ENCODE measurements around the gene KIF18A. TPM values are rescaled to one million over a fixed set of nuclear protein-coding genes. Genes with fewer than 3 reads are reported as not detected.

Gene KIF18A
- polyA plus RNA-seq, 1 donor (not counting 4 experiments of a cell fraction or from before 2014, with no cell fraction given) = 6.1 TPM

DNA sequence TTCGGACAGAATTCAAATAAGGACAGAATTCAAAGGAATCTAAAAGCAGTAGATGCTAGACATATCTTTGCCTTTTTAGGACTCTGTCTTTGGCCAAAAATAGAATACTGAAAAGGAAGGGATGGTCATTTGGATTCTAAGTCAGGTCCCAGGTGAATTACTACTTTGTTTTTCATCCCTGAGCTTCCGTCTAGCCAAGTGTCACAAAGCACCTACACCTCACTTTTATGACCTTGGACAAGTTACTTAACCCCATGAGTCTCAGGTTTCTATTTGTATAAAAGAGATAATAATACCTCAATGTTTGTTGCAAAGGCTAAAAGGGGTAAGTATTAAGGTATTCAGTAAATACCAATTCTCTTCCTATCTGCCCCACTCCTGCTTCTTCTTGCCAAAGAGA is 7.3 kb downstream of the KIF18A start:
- Histone ChIP-seq H3K27ac (ENCODE audit: control insufficient read depth, insufficient read depth, low read length) (no peak overlapping the region), H2AFZ (ENCODE audit: control insufficient read depth, low read length) (no peak overlapping the region), H3K9me3 (ENCODE audit: control insufficient read depth, low read depth, low read length) (no peaks in the 10 kb centered on the region), H3K36me3 (ENCODE audit: control insufficient read depth in 2 of 2, extremely low read depth in 1 of 2, insufficient read depth in 2 of 2, low read length in 2 of 2) (no peaks in the 10 kb centered on the region), H3K27me3 (ENCODE audit: control insufficient read depth, extremely low read depth, insufficient read depth, low read length) (no peaks in the 10 kb centered on the region), H4K20me1 (ENCODE audit: control insufficient read depth, extremely low read depth, insufficient read depth, low read length) (no peaks in the 10 kb centered on the region), H3K9me1 (ENCODE audit: control insufficient read depth, extremely low read depth, insufficient read depth, low read length) (no peaks in the 10 kb centered on the region), H3K9ac (ENCODE audit: control insufficient read depth, extremely low read depth, insufficient read depth, low read length) (no peak overlapping the region), H3K4me2 (ENCODE audit: control insufficient read depth, extremely low read depth, insufficient read depth, low read depth, low read length) (no peak overlapping the region), H3K4me3 (ENCODE audit: control insufficient read depth in 2 of 3, extremely low read depth in 1 of 3, insufficient read depth in 2 of 3, low read depth in 1 of 3, low read length in 3 of 3) (no peak overlapping the region), H3K79me2 (ENCODE audit: control insufficient read depth, insufficient read depth, low read length) (peaks cover 64% of the 10 kb centered on the region), H3K4me1 (ENCODE audit: control insufficient read depth, extremely low read depth, insufficient read depth, low read length) (peaks cover 6% of the 10 kb centered on the region)
- FAIRE-seq = no peak
- no peak for TF ChIP-seq EZH2 (IDR thresholded peaks at IDR 0.05; ENCODE audit: low read length)
- dilution Hi-C loops (cut with MboI; ENCODE audit: extremely low pct_ligation_motif_present, low sequenced_read_pairs) = no loop called here
- DNase-seq (ENCODE audit: low read depth, low spot score) = no peak

GRCh38 chr11:28099715-28100114 is 8.2 kb downstream of the KIF18A start:
- H3K9me3 ChIP-seq (ENCODE audit: control insufficient read depth, low read depth, low read length) = no peaks in the 10 kb centered on the region
- DNase-seq (ENCODE audit: low read depth, low spot score) = no peak
- no peak overlapping the region for H3K27ac ChIP-seq (ENCODE audit: control insufficient read depth, insufficient read depth, low read length)
- H2AFZ ChIP-seq (ENCODE audit: control insufficient read depth, low read length) = peak overlapping the region; percentile 9
- dilution Hi-C loops (cut with MboI; ENCODE audit: extremely low pct_ligation_motif_present, low sequenced_read_pairs) = no loop called here
- H3K4me3 ChIP-seq (ENCODE audit: control insufficient read depth in 2 of 3, extremely low read depth in 1 of 3, insufficient read depth in 2 of 3, low read depth in 1 of 3, low read length in 3 of 3) = no peak overlapping the region
- peaks cover 54% of the 10 kb centered on the region for H3K79me2 ChIP-seq (ENCODE audit: control insufficient read depth, insufficient read depth, low read length)
- H3K9ac ChIP-seq (ENCODE audit: control insufficient read depth, extremely low read depth, insufficient read depth, low read length) = no peak overlapping the region
- no peaks in the 10 kb centered on the region for H3K9me1 ChIP-seq (ENCODE audit: control insufficient read depth, extremely low read depth, insufficient read depth, low read length)
- no peak for FAIRE-seq
- no peaks in the 10 kb centered on the region for H4K20me1 ChIP-seq (ENCODE audit: control insufficient read depth, extremely low read depth, insufficient read depth, low read length)
- H3K4me2 ChIP-seq (ENCODE audit: control insufficient read depth, extremely low read depth, insufficient read depth, low read depth, low read length) = no peak overlapping the region
- H3K36me3 ChIP-seq (ENCODE audit: control insufficient read depth in 2 of 2, extremely low read depth in 1 of 2, insufficient read depth in 2 of 2, low read length in 2 of 2) = no peaks in the 10 kb centered on the region
- H3K4me1 ChIP-seq (ENCODE audit: control insufficient read depth, extremely low read depth, insufficient read depth, low read length) = no peaks in the 10 kb centered on the region
- H3K27me3 ChIP-seq (ENCODE audit: control insufficient read depth, extremely low read depth, insufficient read depth, low read length) = no peaks in the 10 kb centered on the region
- TF ChIP-seq CTCF (optimal IDR thresholded peaks at IDR 0.05 in 1 of 3, IDR thresholded peaks at IDR 0.05 in 1 of 3, conservative IDR thresholded peaks at IDR 0.05 in 1 of 3; ENCODE audit: extremely low read depth in 1 of 3, insufficient read depth in 2 of 3, low read length in 3 of 3) = no peak
- no peak for TF ChIP-seq EZH2 (IDR thresholded peaks at IDR 0.05; ENCODE audit: low read length)

GRCh38 chr11:28098257-28098656 is 9.7 kb downstream of the KIF18A start:
- no peak overlapping the region for H3K9ac ChIP-seq (ENCODE audit: control insufficient read depth, extremely low read depth, insufficient read depth, low read length)
- peak overlapping the region; percentile 23 for H3K4me2 ChIP-seq (ENCODE audit: control insufficient read depth, extremely low read depth, insufficient read depth, low read depth, low read length)
- H3K4me1 ChIP-seq (ENCODE audit: control insufficient read depth, extremely low read depth, insufficient read depth, low read length) = no peaks in the 10 kb centered on the region
- no peaks in the 10 kb centered on the region for H3K9me1 ChIP-seq (ENCODE audit: control insufficient read depth, extremely low read depth, insufficient read depth, low read length)
- H2AFZ ChIP-seq (ENCODE audit: control insufficient read depth, low read length) = peak overlapping the region; percentile 28
- no peak for DNase-seq (ENCODE audit: low read depth, low spot score)
- H3K9me3 ChIP-seq (ENCODE audit: control insufficient read depth, low read depth, low read length) = no peaks in the 10 kb centered on the region
- H4K20me1 ChIP-seq (ENCODE audit: control insufficient read depth, extremely low read depth, insufficient read depth, low read length) = no peaks in the 10 kb centered on the region
- no peaks in the 10 kb centered on the region for H3K36me3 ChIP-seq (ENCODE audit: control insufficient read depth in 2 of 2, extremely low read depth in 1 of 2, insufficient read depth in 2 of 2, low read length in 2 of 2)
- dilution Hi-C loops (cut with MboI; ENCODE audit: extremely low pct_ligation_motif_present, low sequenced_read_pairs) = no loop called here
- peaks cover 40% of the 10 kb centered on the region for H3K79me2 ChIP-seq (ENCODE audit: control insufficient read depth, insufficient read depth, low read length)
- no peak overlapping the region for H3K4me3 ChIP-seq (ENCODE audit: control insufficient read depth in 2 of 3, extremely low read depth in 1 of 3, insufficient read depth in 2 of 3, low read depth in 1 of 3, low read length in 3 of 3)
- no peak for TF ChIP-seq CTCF (optimal IDR thresholded peaks at IDR 0.05 in 1 of 3, IDR thresholded peaks at IDR 0.05 in 1 of 3, conservative IDR thresholded peaks at IDR 0.05 in 1 of 3; ENCODE audit: extremely low read depth in 1 of 3, insufficient read depth in 2 of 3, low read length in 3 of 3)
- no peak for TF ChIP-seq EZH2 (IDR thresholded peaks at IDR 0.05; ENCODE audit: low read length)
- FAIRE-seq = no peak
- no peaks in the 10 kb centered on the region for H3K27me3 ChIP-seq (ENCODE audit: control insufficient read depth, extremely low read depth, insufficient read depth, low read length)
- no peak overlapping the region for H3K27ac ChIP-seq (ENCODE audit: control insufficient read depth, insufficient read depth, low read length)

Data from keratinocyte (primary cell).